HG02870 (cell line): Measurements from ENCODE around the gene CD34.
"Not testable (repeated sequence)": the region's sequence is repeated elsewhere in the genome, so short reads cannot be mapped to it uniquely, and the experiment has no call there.

Source experiments
- ATAC-seq: cut with Tn5 transposase; IDR thresholded peaks from one replicate; pipeline ENCODE4 v1.9.1; 2021; ENCODE audit warnings: mild to moderate bottlenecking, moderate library complexity; ENCODE audit not compliant: unreplicated experiment

Gene CD34

DNA sequence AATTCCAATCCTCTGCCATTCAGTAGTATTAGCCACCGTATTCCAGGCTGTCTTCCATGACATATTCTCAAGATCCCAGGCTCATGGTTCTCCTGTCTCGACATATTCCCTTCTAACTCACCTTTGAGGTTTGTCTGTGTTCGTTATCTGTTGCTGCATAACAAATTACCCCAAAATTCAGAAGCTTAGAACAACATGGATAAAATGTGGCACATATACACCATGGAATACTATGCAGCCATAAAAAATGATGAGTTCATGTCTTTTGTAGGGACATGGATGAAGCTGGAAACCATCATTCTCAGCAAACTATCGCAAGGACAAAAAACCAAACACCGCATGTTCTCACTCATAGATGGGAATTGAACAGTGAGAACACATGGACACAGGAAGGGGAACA lies 33.0 kb downstream of the CD34 start:
- ATAC-seq: not testable (repeated sequence)

DNA sequence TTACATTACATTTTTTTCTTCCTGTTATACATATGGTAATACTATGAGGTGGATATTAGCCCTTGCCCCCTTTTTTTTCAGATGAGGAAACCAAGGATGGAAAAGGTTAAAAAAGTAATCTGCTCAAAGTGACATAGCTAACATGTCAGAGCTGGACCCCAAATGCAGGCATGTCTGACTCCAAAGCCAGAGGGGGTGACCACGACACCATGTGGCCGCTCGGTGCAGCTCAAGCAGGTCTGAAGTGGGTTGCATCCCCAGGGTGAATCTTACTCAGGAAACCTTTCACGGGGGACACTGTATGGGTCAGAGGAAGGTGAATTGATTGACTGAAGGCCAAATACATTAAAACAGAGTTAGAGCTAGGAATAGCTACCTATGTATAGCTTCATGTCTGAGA lies 34.8 kb downstream of the CD34 start:
- no peak for ATAC-seq

DNA sequence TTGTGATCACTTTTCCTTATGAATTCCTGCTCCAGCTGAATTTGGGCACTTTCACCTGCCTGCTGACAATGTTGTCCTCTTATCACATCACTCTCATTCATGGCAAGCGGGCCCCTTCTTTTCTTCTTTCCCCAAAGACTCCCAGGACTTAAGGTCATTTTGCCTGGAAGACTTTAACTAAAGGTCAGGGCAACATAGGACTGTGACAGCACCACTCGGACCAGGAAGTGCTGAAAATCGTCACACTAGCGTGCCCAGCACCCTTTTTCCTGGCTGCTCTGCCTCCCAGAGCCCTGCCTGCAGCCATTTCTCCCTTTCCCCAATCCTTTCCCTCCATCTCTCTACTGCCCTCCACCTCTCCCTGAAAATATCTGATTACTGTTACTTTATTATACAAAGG lies 35.4 kb downstream of the CD34 start:
- no peak for ATAC-seq

DNA sequence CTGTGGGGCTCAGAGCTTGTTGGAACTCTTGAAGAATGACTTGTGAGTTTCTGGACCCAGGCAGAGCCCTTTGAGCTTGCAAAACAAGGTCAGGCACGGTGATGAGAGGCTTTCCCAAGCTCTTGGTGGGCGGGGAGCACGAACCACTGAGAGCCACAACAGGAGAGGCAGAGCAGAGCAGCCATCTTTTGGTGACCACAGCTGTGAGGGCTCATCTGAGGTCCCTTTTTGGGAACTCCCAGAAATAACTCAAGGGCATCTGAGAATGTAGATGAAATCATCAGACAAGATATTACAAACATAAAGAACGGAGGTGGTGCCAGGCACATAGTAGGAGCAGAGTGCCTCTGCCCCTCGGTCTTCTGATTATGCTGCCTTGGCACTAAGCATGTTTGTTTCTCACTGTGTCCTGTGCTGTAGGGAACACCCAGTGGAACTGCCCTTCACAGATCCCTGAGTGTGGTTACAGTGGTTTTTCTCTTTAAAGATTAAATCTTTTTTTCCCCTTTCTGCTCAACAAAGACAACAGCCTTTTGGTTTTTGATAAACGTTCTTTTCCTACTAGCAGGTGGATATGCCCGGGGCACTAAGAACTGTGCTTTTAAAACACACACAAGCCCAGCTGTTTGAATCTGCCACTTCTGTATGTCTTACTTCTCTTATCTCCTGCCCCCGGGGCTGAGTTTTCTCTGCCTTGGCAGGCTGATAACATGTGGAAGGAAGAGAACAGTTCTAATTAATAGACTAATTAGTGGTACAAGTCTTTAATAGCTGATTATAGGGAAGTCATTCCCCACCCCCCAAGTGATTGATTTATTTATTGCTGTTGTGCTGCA lies 37.7 kb downstream of the CD34 start:
- ATAC-seq: no peak

DNA sequence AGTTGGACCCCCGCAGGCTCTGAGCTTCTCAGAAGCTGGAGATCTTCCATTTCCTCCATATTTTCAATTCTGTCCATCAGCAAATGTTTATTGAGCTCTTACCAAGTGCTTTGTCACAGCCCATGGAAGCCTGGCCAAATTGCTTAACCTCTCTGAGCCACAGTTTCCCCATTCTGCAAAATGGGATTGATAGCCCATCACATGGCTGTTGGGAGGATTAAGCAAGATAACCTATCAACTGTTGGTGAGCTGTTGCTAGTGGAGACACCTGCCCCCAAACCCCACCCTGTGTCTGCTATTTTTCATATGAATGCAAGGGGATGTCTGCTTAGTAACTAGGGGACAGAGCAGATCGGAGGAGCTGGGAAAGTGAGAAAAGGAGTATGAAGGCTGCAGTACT lies 38.3 kb downstream of the CD34 start:
- no peak for ATAC-seq

DNA sequence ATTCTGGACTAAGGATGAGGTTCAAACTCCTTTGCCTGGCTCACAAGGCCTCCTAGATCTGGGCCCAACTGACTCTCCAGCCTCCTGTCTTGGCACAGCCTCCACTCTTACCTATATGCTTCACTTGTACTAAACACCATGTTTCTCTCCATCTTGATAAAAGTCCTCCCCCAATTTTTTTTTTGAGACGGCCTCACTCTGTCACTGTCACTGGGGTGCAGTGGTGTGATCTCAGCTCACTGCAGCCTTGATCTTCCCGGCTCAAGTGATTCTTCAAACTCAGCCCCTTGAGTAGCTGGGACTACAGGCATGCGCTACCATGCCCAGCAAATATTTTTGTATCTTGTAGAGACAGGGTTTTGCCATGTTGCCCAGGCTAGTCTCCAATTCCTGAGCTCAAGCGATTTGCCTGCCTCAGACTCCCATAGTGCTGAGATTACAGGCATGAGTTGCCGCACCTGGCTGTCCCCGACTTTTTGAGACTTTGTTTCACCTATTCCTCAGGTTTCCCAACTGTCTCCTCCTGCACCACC lies 39.7 kb downstream of the CD34 start:
- ATAC-seq: no peak

DNA sequence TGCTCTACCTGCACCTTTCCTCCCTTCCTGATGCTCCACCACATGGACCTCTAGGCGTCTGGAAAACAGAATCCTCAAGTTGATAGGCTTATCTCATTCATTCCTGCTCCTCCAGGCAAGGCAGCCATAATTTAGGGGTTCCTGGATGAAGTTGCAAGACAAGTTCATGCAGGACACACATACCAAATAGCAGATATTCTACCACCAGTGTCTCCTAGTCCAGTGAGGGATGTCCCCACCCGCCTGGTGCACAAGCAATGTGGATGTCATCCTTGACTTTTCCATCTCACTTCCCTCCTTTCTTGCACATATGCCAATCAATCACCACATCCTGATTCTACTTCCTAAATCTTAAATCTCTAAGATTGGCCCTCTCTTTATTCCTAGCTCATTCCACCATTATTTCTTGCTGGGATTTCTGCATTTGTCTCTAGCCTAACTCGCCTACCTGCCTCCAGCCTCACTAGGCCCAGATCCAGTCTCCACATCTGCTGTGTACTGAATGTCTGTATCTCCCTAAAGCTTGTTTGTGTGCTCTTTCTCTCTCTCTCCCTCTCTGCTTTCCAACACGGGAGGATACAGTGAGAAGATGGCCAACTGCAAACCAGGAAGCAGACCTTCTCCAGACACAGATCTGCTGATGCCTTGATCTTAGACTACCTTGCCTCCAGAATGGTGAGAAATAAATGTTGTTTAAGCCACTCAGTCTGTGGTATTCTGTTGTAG lies 40.5 kb downstream of the CD34 start:
- no peak for ATAC-seq

DNA sequence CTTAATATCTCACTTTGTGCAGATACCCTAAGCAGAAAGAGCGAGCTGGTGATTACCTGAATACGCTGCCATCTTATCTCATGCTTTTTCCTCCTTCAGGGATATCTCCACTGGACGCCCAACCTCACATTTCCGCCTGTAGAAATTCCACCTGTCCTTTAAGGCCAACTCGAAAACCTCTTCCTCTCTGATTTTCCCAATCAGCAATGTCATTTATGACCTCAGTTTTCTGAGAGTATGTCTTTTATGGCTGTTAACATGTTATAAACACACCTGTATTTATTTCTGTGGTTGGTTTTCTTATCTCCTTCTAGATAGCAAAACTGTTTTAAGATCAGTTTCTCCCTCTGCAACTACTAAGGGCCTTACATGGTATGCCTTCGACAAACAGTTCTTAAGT lies 41.1 kb downstream of the CD34 start:
- no peak for ATAC-seq

DNA sequence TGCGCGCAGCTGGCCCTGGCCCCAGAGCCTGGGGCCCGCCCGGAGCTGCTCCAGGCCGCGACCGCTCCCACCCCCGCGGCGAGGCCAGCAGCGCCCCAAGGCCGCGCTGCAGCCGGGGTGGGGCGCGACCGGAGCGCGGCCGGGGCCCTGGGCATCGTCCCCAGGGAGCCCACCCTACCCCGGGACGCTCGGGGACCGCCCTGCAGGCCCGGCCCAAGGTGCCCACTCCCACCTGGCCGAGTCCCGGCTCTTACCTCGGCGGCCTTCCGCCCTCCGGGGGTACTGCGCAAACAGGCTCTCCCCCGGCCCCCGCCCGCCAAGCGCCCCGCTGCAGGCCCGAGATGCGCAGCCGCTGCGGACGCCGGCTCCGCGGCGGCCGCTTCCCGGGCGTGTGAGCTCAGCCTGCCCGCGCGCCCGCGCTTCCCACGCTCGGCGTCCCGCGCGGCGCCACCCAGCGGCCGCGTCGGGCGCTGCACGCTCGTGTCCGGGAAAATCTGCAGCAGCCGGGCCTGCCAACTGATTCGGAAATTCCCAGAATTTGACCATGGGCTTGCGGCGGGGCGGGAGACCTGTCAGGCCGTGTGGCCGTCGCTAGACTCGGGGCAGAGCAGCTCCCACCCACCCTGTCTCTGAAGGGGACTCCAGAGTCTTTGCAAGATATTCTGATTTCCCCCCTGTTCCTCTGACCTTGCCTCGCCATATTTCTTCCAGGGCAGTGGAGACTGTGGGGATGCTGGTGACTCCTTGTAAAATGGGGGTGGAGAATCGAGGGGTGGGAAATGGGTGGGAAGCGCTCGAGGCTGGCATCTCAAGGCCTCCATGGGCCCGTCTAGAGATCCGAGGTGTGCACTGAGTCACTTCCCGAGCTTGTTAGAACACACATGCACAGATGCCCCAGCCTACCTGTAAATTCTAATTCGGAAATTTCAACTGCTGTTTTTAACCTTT lies 41.9 kb downstream of the CD34 start:
- ATAC-seq: peak; percentile 47

DNA sequence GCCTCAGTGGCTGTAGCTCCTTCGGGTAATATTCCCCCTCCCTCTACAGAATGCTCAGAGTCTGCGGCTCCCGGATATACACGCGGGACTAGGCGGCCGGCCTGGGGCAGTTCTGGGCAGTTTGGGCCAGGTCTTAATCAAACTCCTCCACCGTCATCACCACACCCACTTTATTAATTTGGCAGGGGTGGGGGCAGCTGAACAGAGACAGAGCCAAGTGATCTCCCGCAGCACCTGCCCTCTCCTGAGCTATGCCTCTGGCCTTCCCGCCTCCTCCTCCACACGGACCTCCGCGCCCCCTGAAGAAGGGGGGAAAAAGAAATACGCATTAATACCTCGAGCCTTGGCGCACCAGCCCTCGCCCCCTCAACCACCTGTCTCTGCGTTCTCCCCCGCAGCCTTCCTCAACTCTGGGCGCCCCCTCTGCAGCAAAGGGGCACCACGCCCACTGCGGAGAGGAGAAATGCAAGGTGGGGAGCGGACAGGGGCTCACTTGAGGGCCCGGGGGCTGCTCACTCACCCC lies 42.6 kb downstream of the CD34 start:
- ATAC-seq: no peak

DNA sequence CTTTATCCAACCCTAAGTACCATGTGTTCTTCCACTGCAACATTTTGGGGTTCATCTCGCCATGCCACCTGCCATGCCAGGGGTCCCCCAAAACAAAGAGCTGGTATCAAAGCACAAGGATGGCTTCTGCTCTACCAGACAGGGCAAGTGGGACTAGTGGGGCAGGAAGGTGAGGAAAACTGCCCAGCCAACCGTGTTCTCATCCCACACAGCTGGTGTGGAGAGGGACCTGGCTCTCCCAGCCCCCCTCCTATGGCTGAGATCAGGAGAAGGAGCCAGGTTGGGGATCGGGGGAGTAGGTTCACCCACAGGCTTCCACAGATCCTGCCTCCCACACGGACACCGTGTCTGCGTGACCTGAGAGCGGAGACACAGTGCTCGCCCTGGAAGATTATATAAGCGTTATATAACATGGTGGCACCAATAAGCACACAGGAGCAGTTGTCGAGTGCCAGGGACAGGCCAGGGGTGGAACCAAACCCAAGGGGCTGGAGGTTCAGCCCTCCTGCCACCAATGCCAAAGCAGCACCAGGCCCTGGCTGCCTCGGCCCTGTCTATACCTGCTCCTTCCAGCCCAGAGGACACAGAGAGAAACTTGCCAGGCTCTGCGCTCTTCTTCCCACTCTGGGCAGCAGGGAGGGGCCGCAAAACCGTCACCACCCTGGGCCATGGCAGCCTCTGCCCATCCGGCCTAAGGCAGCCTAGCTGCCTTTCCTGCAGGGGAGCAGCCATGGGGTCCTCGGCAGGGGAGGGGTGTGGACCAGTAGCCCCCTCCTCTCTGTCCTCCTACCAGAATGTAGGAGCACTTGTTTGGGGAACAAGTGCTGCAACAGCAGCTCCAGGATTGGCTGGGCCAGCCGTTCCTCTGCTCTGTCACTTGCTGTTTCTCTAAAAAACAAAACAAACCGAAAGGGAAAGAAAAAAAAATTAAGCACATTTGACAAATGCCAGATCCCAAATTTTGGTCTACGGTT lies 43.5 kb downstream of the CD34 start:
- ATAC-seq: no peak

DNA sequence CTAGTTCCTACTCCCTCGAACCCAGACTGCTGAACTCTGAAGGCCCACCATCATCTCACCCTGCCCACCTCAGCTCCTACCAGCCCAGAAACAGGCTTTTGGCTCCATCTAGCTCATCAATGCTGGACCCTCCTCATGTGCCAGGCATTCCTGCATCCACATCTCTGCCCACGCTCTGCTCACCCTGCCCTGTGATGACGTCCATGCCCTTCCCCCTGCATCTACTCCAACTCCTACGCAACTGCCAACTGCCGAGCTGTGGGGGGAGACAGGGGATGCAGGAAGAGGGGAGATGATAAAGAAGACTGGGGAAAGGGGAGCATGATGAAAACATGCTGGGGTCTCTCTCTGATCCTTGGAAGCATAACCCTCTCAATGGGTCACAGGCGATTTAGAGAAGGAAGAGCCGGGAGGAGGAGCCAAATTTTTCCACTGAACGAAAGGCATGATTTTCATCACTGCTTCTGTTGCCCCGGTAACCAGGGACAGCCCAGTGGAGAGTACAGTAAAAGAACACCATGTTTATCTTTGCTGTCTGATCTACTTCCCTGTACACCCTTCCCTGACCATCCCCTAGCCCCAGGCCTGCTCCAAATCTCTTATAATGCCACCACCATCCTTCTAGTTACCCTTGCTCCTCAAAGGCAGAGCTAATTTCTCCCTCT lies 44.3 kb downstream of the CD34 start:
- ATAC-seq: no peak

DNA sequence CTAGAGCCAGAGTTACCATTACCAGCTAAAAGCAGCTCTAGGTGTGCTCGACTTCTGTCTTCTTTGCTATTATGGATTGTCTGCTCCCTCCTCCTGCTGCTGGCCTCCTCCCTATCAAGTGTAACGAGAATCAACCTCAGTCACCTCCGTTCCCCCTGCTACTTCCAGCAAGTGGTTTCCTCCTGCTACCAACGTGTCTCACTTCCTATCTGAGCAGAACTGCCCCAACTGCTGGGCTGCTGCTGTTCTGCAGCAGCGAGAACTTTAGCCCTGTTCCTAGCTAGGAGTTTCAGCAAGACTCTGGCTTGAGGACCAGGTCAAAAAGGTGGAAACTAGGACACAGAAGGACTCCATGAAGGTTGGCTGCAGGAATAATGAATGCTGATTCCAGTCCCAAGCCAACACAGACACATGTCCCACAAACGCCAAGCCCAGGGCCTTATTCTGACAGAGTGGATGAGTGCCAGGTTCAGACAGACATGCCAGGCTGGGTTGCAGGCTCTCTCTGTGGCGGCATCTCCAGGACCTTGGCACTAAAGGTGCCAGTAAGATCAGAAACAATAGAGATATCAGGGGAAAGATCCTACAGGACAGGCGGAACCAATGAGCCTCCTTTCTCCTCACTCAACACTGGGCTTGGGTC lies 46.9 kb downstream of the CD34 start:
- peak; percentile 65 for ATAC-seq

DNA sequence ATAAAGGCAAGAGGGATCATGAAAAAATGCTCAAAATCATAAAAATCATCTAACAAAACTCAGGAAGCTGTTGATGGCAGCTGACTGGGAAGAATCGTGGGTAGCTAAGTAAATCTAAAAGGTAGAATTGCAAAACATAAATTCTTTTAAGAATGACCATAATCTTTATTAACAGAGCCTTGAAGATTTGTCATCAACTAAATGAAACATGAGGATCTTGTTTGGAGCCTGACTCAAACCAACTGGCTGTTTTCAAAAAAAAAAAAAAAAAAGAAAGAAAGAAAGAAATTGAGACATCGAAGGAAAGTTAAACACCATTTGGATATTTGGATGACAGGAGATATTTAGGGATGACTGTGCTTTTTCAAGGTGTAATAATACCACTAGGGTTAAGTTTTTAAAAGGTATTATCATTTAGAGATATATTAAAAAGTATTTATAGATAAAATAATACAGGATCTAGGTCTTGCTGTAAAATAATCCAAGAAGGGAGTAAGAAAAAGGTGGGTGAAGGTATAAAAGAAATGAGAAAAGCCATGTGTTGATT lies 48.6 kb downstream of the CD34 start:
- no peak for ATAC-seq

DNA sequence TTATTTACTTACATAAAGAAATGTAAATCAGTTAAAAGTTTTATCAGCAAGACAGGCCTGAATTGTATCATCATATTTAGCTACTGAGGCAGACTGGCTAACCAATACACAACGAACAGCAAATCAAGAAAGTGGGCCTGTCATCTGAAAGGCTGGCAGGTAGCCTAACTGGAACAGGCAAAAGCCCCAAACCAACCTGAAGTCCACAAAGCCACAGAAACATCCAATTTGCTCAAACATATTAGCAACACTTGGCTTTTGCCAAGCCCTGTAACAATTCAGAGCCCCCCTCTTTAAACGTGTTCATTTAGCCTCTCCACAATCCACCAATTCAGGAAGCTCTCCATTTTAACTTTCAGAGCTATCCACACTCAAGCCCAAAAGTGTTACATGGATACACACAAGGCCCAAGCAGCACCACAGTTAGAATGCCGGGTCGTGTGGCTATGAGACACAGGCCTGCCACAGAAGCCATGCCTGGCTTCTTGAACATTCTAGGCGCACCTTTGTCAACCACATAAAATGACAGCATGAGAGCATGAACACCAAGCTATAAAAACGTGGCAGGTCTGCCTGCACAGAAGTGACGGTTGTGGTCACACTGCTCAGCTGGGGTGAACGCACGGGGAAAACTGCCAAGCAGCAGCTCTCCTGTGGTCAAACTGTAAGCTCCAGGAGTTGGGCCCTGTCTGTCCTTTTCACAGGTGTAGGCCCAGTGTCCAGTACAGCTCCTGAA lies 49.3 kb downstream of the CD34 start:
- ATAC-seq: no peak

DNA sequence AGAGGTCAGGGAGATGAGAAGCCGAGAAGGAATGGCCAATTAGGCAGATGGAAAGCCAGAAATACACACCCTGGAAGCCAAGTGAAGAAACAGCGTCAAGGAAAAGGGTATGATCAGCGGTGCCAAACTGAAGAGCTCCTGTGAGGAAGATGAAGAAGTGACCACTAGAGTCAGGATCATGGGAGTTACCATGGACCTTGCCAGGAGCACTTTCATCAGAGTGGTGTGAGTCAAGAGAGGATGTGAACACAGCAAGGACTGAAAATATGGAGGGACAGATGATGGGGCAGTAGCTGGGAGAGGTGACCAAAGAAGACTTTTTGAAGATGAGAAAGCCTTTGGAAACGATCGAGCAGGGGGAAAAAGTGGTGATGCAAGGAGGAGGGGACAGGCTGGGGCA lies 50.4 kb downstream of the CD34 start:
- ATAC-seq: no peak

DNA sequence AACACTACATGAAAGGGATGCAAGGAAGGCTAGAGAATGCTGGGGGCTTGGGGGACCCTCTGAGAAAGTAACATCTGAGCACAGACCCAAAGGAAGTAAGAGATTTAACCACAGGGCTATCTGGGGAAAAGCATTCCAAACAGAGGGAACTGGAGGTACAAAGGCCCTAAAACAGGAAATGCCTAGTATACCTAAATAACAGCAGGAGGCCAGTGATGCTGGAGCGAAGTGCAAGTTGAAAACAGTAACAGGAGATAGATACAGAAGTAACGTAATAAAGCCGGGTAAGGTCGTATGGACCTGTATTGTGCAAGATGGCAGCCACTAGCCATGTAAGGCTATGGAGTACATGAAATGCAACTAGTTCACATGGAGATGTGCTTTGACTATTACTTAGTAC lies 52.1 kb downstream of the CD34 start:
- no peak for ATAC-seq

DNA sequence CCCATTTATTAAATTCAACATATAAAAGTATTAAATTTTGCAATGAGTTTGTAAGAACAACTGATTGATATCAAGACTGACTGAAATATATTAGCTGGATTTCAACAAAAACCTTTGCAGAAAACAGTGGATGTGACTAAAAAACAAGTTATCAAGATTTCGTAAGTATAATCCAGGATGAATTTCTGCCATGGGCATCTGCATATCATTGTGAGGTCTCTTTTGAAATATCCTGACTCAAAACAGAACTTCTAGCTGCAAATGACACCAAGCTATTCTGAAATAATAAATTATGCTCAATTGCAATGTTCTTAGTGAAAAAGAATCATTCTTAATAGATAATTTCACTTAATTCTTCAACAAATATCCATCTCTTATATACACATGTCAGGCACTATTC lies 52.6 kb downstream of the CD34 start:
- no peak for ATAC-seq
